D721Med (cell line): ENCODE data around the gene FYCO1.

Experiments
- DNase-seq: peaks from one replicate; pipeline ENCODE4 v3.0.0; 2011; ENCODE audit warnings: low spot score; ENCODE audit not compliant: insufficient read length
- FAIRE-seq: peaks from 2 replicates; lab custom pipeline; 2011; peaks lifted over from hg19 to GRCh38; lab: Jason Lieb, UNC
- TF ChIP-seq, protein P1 (sequence below): IDR thresholded peaks from 2 replicates; pipeline ENCODE4 v1.5.1; 2012; ENCODE audit warnings: mild to moderate bottlenecking, control low read depth; ENCODE audit not compliant: insufficient read depth; ENCODE audit errors: missing control alignments

Gene FYCO1

DNA sequence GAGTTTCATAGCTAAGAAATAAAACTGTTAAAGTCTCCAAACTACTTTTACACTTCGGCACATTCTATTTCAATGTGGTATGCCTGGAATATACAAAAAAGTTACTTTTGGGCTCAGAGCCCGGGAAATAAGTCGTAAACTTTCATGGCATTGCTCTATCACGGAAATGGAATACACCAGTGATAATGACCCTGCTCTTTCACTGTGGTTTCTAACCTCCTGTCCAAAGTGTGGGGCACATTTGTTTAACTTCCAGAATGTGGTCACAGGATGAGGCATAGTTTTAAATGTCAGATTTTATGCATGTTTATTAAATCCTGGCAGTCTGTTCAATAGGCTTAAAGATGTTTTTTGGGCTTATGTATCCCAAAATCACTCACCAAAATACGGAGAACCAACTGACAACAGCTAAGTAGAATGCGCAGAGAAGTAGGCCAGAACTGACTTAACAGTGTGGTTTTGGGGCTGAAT is 47.3 kb downstream of the FYCO1 start:
- no peak for DNase-seq
- FAIRE-seq = no peak
- TF ChIP-seq, protein P1, sequence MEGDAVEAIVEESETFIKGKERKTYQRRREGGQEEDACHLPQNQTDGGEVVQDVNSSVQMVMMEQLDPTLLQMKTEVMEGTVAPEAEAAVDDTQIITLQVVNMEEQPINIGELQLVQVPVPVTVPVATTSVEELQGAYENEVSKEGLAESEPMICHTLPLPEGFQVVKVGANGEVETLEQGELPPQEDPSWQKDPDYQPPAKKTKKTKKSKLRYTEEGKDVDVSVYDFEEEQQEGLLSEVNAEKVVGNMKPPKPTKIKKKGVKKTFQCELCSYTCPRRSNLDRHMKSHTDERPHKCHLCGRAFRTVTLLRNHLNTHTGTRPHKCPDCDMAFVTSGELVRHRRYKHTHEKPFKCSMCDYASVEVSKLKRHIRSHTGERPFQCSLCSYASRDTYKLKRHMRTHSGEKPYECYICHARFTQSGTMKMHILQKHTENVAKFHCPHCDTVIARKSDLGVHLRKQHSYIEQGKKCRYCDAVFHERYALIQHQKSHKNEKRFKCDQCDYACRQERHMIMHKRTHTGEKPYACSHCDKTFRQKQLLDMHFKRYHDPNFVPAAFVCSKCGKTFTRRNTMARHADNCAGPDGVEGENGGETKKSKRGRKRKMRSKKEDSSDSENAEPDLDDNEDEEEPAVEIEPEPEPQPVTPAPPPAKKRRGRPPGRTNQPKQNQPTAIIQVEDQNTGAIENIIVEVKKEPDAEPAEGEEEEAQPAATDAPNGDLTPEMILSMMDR = no peak

DNA sequence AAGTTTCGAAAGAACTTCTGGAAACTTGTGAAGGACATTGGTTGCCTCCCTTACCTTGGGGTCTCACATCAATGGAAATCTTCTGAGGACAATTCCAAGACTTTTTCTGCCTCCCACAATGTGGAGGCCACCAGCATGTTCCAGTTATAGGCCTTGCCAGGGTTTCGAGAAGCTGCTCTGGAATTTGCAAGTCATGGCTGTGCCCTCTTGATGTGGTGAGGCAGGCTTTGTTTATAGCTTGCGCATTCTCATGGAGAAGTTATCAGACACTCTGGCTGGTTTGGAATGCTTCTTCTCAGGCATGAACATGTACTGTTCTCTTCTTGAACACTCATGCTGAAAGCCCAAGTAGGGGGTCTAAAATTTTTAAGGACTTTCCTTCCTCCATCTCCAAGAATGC is 48.3 kb downstream of the FYCO1 start:
- no peak for FAIRE-seq
- DNase-seq = no peak
- TF ChIP-seq, protein P1 = no peak

DNA sequence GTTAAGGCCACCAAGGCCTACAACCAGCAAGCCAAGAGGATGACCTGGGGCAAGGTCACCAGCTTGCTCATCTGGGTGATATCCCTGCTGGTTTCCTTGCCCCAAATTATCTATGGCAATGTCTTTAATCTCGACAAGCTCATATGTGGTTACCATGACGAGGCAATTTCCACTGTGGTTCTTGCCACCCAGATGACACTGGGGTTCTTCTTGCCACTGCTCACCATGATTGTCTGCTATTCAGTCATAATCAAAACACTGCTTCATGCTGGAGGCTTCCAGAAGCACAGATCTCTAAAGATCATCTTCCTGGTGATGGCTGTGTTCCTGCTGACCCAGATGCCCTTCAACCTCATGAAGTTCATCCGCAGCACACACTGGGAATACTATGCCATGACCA is 48.7 kb downstream of the FYCO1 start:
- FAIRE-seq = no peak
- TF ChIP-seq, protein P1 = no peak

DNA sequence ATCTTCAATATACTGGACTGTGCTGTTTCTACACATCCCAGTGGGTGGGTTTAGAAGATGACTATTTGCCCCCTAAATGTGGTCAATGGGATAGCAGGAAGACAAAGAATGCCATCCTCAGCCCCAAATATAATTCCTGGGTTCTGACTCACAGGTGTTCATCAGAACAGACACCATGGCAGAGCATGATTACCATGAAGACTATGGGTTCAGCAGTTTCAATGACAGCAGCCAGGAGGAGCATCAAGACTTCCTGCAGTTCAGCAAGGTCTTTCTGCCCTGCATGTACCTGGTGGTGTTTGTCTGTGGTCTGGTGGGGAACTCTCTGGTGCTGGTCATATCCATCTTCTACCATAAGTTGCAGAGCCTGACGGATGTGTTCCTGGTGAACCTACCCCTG is 49.3 kb downstream of the FYCO1 start:
- TF ChIP-seq, protein P1 = no peak
- FAIRE-seq (no peak), DNase-seq (no peak)

More for the DNA sequence above, 48.7 kb downstream of the FYCO1 start:
- DNase-seq = no peak

DNA sequence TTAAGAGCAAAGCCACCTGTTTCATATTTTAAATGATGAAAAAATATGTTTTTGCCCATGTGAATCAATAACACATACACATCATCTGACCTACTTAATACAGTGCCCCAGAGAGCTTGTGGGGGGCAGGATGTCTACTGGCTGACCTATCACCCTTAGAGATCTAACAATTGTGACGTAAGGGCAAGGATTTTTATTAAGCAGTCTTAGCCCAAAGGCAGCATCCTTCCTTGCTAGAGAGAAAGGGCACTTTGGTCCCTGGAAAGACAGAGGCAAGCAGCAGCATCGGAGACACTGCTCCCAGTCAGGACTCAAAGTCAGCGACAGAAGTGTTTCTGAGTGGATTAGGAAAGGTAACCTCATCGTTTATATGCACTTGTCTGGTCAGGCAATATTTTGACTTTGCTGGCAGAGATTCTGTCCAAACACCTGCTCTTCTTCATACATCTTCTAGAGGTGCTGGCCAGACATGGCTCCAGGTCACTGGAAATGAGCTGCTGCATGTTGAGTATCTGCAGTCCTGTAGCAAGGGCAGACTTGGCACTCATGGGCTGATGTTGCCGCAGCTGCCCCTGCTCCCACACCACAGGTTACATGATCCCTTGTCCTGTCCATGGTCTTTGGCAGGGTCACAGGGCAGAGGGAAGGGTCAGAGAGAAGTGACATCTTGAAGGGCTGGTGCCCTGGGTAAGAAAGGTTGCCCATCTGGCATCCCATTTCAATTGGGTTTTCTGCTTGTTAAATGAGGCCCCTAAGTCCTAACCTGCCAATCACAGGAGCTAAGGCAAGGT is 50.6 kb downstream of the FYCO1 start:
- DNase-seq = no peak
- TF ChIP-seq, protein P1 = no peak
- no peak for FAIRE-seq

DNA sequence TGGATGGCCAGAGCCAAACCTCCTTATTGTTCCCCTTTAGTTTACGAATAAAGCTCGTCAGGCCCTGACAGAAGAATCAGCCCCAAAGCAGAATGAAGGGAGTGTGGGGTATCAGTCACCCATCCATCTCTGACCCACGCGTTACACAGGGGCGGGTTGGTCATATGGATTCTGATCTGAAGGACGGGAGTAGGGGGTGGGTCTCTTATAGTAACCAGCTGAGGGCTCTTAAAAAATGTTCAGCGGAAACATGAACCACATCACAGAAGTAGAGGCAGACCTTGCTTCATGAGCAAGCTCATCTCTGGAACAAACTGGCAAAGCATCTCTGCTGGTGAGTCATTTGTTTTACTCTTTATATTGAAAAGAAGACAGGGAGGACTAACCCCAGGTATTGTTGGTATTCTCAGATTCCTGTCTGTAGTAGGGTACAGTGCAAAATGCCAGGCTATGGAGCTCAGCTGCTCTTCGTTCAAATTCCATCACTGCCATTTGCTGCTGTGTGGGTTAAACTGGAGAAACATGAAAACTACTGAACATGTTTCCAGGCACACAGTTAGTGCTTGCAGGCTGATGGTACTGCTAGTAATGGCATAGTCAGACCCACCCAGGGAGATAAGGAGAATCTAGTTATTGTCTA is 52.3 kb downstream of the FYCO1 start, which contains the start of gene CXCR6:
CXCR6 (plus strand) TSS at position 258 of the 640 bp plus-strand sequence. CDS start 3,018 bp downstream, outside the sequence.
- FAIRE-seq = no peak
- TF ChIP-seq, protein P1 = no peak
- DNase-seq = no peak
